H1 (cell line): ENCODE data around the gene SLC35G2. TPM values are rescaled to one million over a fixed set of nuclear protein-coding genes. Genes with fewer than 3 reads are reported as not detected.

Experiments
- CTCF ChIA-PET: fragments of 300-600 bp; sonication (Branson Sonifier 250); formaldehyde crosslinking; loops from one replicate; lab custom pipeline; 2021; ENCODE audit not compliant: partially characterized antibody; lab: Charles Lee
- POLR2A ChIA-PET: fragments of 300-600 bp; sonication (Branson Sonifier 250); formaldehyde crosslinking; loops from one replicate; lab custom pipeline; 2021; ENCODE audit warnings: inconsistent platforms; ENCODE audit not compliant: partially characterized antibody; lab: Charles Lee
- DNase-seq, 2 experiments: peaks; one replicate each; pipeline versions ENCODE4 v3.0.0 to v3.0.0-alpha.2; 2010 to 2022; ENCODE audit warnings: low spot score in 2 of 2, low read depth in 1 of 2, mixed read lengths in 1 of 2
- FAIRE-seq: peaks from 2 replicates; lab custom pipeline; 2011; peaks lifted over from hg19 to GRCh38; lab: Jason Lieb, UNC
- H2AFZ ChIP-seq: 2 replicates; pipeline ENCODE4 v1.8.1; 2012; ENCODE audit warnings: low read length, inconsistent platforms
- H2AK5ac ChIP-seq: 2 replicates; pipeline ENCODE4 v1.6.1; 2013; ENCODE audit warnings: low read depth, low read length
- H2BK120ac ChIP-seq: replicated peaks from 2 replicates; pipeline ENCODE3; 2013; ENCODE audit warnings: low read depth, low read length, inconsistent platforms
- H2BK12ac ChIP-seq: 2 replicates; pipeline ENCODE4 v1.6.1; 2013; ENCODE audit warnings: low read depth, low read length
- H2BK15ac ChIP-seq: 2 replicates; pipeline ENCODE4 v1.6.1; 2013; ENCODE audit warnings: low read length
- H2BK20ac ChIP-seq: 2 replicates; pipeline ENCODE4 v1.6.1; 2013; ENCODE audit warnings: low read length
- H2BK5ac ChIP-seq: 2 replicates; pipeline ENCODE4 v1.6.1; 2013; ENCODE audit warnings: low read depth, low read length
- H3K14ac ChIP-seq: 2 replicates; pipeline ENCODE4 v1.6.1; 2013; ENCODE audit warnings: inconsistent platforms; ENCODE audit not compliant: insufficient read length
- H3K18ac ChIP-seq: 2 replicates; pipeline ENCODE4 v1.6.1; 2013; ENCODE audit warnings: low read length; ENCODE audit errors: extremely low read depth
- H3K23ac ChIP-seq: 2 replicates; pipeline ENCODE4 v1.6.1; 2013; ENCODE audit warnings: inconsistent platforms; ENCODE audit not compliant: insufficient read length
- H3K23me2 ChIP-seq: 2 replicates; pipeline ENCODE4 v1.6.1; 2013; ENCODE audit warnings: low read depth, low read length
- H3K27ac ChIP-seq: 2 replicates; pipeline ENCODE4 v1.6.1; 2011; ENCODE audit warnings: low read depth, low read length, inconsistent platforms
- H3K27me3 ChIP-seq, 4 experiments: replicated peaks in 1 of 4; 1 replicate in 1 of 4; 2 replicates in 3 of 4; pipeline versions ENCODE4 v1.6.1 to v1.8.1; 2011 to 2013; ENCODE audit warnings: low read length in 3 of 4, mild to moderate bottlenecking in 3 of 4, inconsistent platforms in 2 of 4, mixed read lengths in 2 of 4, moderate library complexity in 1 of 4; ENCODE audit not compliant: control insufficient read depth in 3 of 4, insufficient read depth in 3 of 4; ENCODE audit errors: extremely low read depth in 1 of 4
- H3K36me3 ChIP-seq, 4 experiments: 2 replicates each; pipeline versions ENCODE4 v1.6.1 to v1.8.1; 2011 to 2013; ENCODE audit warnings: mild to moderate bottlenecking in 4 of 4, low read length in 3 of 4, moderate library complexity in 2 of 4, control low read depth in 1 of 4, inconsistent platforms in 1 of 4; ENCODE audit not compliant: insufficient read depth in 4 of 4, control insufficient read depth in 2 of 4
- H3K4ac ChIP-seq: replicated peaks from 2 replicates; pipeline ENCODE3; 2013; ENCODE audit warnings: low read length, low read depth, mixed read lengths, inconsistent platforms; ENCODE audit not compliant: insufficient read length
- H3K4me1 ChIP-seq, 4 experiments: replicated peaks in 1 of 4; 1 replicate in 1 of 4; 2 replicates in 3 of 4; pipeline versions ENCODE4 v1.6.1 to v1.8.1; 2011 to 2013; ENCODE audit warnings: low read length in 3 of 4, inconsistent platforms in 2 of 4, mixed read lengths in 1 of 4; ENCODE audit not compliant: insufficient read depth in 4 of 4, control insufficient read depth in 3 of 4
- H3K4me2 ChIP-seq, 2 experiments: 2 replicates each; pipeline versions ENCODE4 v1.6.1 to v1.8.1; 2011 to 2013; ENCODE audit warnings: low read depth in 2 of 2, low read length in 2 of 2, control low read depth in 1 of 2, inconsistent platforms in 1 of 2, mild to moderate bottlenecking in 1 of 2; ENCODE audit not compliant: insufficient read depth in 1 of 2
- H3K4me3 ChIP-seq, 4 experiments: fragments of 200-600, 300-600 bp in 1 of 4; sonication (generic), shearing (Covaris generic), sonication (Bioruptor Twin) in 1 of 4; 2 replicates each; pipeline versions ENCODE4 v1.5.1 to v1.8.1; 2011 to 2016; ENCODE audit warnings: low read length in 4 of 4, low read depth in 3 of 4, control low read depth in 2 of 4, inconsistent platforms in 2 of 4, mild to moderate bottlenecking in 2 of 4, mixed read lengths in 1 of 4, moderate library complexity in 1 of 4; ENCODE audit not compliant: insufficient read depth in 2 of 4; ENCODE audit errors: extremely low read depth in 1 of 4
- H3K56ac ChIP-seq: replicated peaks from 2 replicates; pipeline ENCODE3; 2013; ENCODE audit warnings: low read depth, mild to moderate bottlenecking, mixed read lengths, low read length, inconsistent platforms; ENCODE audit not compliant: insufficient read length
- H3K79me1 ChIP-seq: 2 replicates; pipeline ENCODE4 v1.6.1; 2013; ENCODE audit warnings: low read depth, low read length, control low read depth
- H3K79me2 ChIP-seq, 2 experiments: 2 replicates each; pipeline versions ENCODE4 v1.6.1 to v1.8.1; 2012 to 2013; ENCODE audit warnings: low read length in 2 of 2, mild to moderate bottlenecking in 2 of 2, inconsistent platforms in 1 of 2; ENCODE audit not compliant: insufficient read depth in 2 of 2, control insufficient read depth in 1 of 2
- H3K9ac ChIP-seq, 4 experiments: replicated peaks in 1 of 4; 1 replicate in 1 of 4; 2 replicates in 3 of 4; pipeline versions ENCODE4 v1.6.1 to v1.8.1; 2011 to 2013; ENCODE audit warnings: low read depth in 3 of 4, low read length in 3 of 4, control low read depth in 2 of 4, mild to moderate bottlenecking in 2 of 4, moderate library complexity in 2 of 4, inconsistent platforms in 1 of 4; ENCODE audit errors: extremely low read depth in 1 of 4
- H3K9me3 ChIP-seq, 2 experiments: 2 replicates each; pipeline versions ENCODE4 v1.6.1 to v1.8.1; 2012 to 2013; ENCODE audit warnings: mild to moderate bottlenecking in 2 of 2, moderate library complexity in 2 of 2, control low read depth in 1 of 2, inconsistent platforms in 1 of 2, low read depth in 1 of 2, low read length in 1 of 2, mixed read lengths in 1 of 2; ENCODE audit not compliant: insufficient read depth in 2 of 2
- H4K20me1 ChIP-seq, 2 experiments: replicated peaks in 1 of 2; 2 replicates each; pipeline versions ENCODE3 to v1.8.1; 2011 to 2013; ENCODE audit warnings: inconsistent platforms in 2 of 2, low read length in 2 of 2, mild to moderate bottlenecking in 1 of 2; ENCODE audit not compliant: insufficient read depth in 2 of 2, control insufficient read depth in 1 of 2
- H4K5ac ChIP-seq: 2 replicates; pipeline ENCODE4 v1.6.1; 2013; ENCODE audit warnings: low read length, low read depth, mixed read lengths, inconsistent platforms; ENCODE audit not compliant: insufficient read length
- H4K8ac ChIP-seq: 2 replicates; pipeline ENCODE4 v1.8.0; 2013; ENCODE audit warnings: mild to moderate bottlenecking, moderate library complexity, low read length, inconsistent platforms; ENCODE audit not compliant: insufficient read depth; ENCODE audit errors: extremely low read depth
- H4K91ac ChIP-seq: replicated peaks from 2 replicates; pipeline ENCODE3; 2013; ENCODE audit warnings: low read length, mixed read lengths, inconsistent platforms; ENCODE audit not compliant: insufficient read length
- CBX8 ChIP-seq: fragments of 300-800, 300-1000 bp; sonication (generic); IDR thresholded peaks from 2 replicates; pipeline ENCODE4 v1.7.1; 2016; ENCODE audit warnings: low read depth, low read length, borderline replicate concordance
- CTBP2 ChIP-seq: IDR thresholded peaks from 2 replicates; pipeline ENCODE4 v1.7.0; 2011; ENCODE audit warnings: borderline replicate concordance, mild to moderate bottlenecking, moderate library complexity, mixed read lengths, low read length; ENCODE audit not compliant: insufficient read depth, insufficient read length
- JUN ChIP-seq: IDR thresholded peaks from 2 replicates; pipeline ENCODE4 v1.6.1; 2011; ENCODE audit warnings: low read depth, mild to moderate bottlenecking, improper control_type of control experiment, low read length
- POLR2A ChIP-seq, 2 experiments: IDR thresholded peaks; 1 replicate in 1 of 2; 2 replicates in 1 of 2; pipeline ENCODE4 v1.6.1; 2011; ENCODE audit warnings: low read depth in 2 of 2, low read length in 2 of 2, mild to moderate bottlenecking in 2 of 2; ENCODE audit errors: control extremely low read depth in 1 of 2
- RFX5 ChIP-seq: IDR thresholded peaks from 2 replicates; pipeline ENCODE4 v1.6.1; 2011; ENCODE audit warnings: low read depth, low read length, improper control_type of control experiment, borderline replicate concordance
- RNF2 ChIP-seq: fragments of 200-900, 300-1000 bp; sonication (generic); IDR thresholded peaks from 2 replicates; pipeline ENCODE4 v1.7.1; 2016; ENCODE audit warnings: borderline replicate concordance, low read depth, mild to moderate bottlenecking, antibody characterized with exemption, low read length; ENCODE audit not compliant: poor library complexity, severe bottlenecking; ENCODE audit errors: missing control alignments
- SIN3A ChIP-seq, 2 experiments: IDR thresholded peaks in 1 of 2; conservative IDR thresholded peaks in 1 of 2; 2 replicates each; pipeline ENCODE4 v1.6.1; 2011 to 2012; ENCODE audit warnings: low read length in 2 of 2, improper control_type of control experiment in 1 of 2, low read depth in 1 of 2, mild to moderate bottlenecking in 1 of 2
- SRF ChIP-seq: IDR thresholded peaks from 2 replicates; pipeline ENCODE4 v1.6.1; 2011; ENCODE audit warnings: mild to moderate bottlenecking, low read depth, low read length, moderate library complexity
- YY1 ChIP-seq: IDR thresholded peaks from 2 replicates; pipeline ENCODE4 v1.6.1; 2011; ENCODE audit warnings: low read depth, mild to moderate bottlenecking, low read length
- ZNF274 ChIP-seq: IDR thresholded peaks from 2 replicates; pipeline ENCODE4 v1.7.0; 2012; ENCODE audit warnings: low read length, borderline replicate concordance; ENCODE audit errors: extremely low read depth
- WGBS, 2 experiments: shearing (Covaris generic) in 1 of 2; methylation state at CpG; one replicate each; pipeline versions ENCODE4 v1.1.6 to v1.1.7; 2013 to 2015; ENCODE audit warnings: low lambda C conversion rate in 2 of 2, mixed read lengths in 2 of 2, inconsistent platforms in 1 of 2, low coverage in 1 of 2, missing lambda C conversion rate in 1 of 2; ENCODE audit not compliant: insufficient replicate concordance in 2 of 2, insufficient coverage in 1 of 2, insufficient read length in 1 of 2; ENCODE audit errors: extremely low coverage in 1 of 2, missing lambda C conversion rate in 1 of 2; 5-methylcytosine and 5-hydroxymethylcytosine counted together
- polyA plus RNA-seq, 7 experiments: library from polyadenylated mRNA; depleted of rRNA in 3 of 7; stranded (reverse) in 5 of 7; unstranded in 2 of 7; fragments of >200 nt in 5 of 7; fragments of 200-250 nt in 2 of 7; gene quantifications; 1 replicate in 5 of 7; 2 replicates in 1 of 7; 4 replicates in 1 of 7; pipeline versions ENCODE4 v1.2.1 to v1.2.3, GENCODE V29; 2011 to 2013; ENCODE audit warnings: missing spikeins in 2 of 7, mixed read lengths in 2 of 7
- total RNA-seq: library from RNA; stranded (reverse); fragmentation: NEBNext Ultra II Directional; extraction: Animal tissue kit (Norgen Biotek cat#: 25700); gene quantifications from 2 replicates; pipeline ENCODE4 v1.2.1, GENCODE V29; 2021

The SLC35G2 gene
- total and polyA plus RNA-seq, 2 of the 8 experiments (the other 6 are each of a cell fraction or from before 2014, with no cell fraction given), result 5.2 to 6.4 TPM

GRCh38 chr3:136789976-136790375, 28.9 kb upstream of the SLC35G2 start:
- Histone ChIP-seq H2BK120ac (no peak overlapping the region), H3K56ac (no peak overlapping the region), H4K20me1 (no peaks in the 10 kb centered on the region), H3K14ac (no peak overlapping the region), H3K36me3 (no peaks in the 10 kb centered on the region), H4K8ac (no peak overlapping the region), H2BK12ac (no peak overlapping the region), H3K9me3 (no peaks in the 10 kb centered on the region; a peak in 1 of 4 replicates), H2BK15ac (no peak overlapping the region), H3K23ac (no peak overlapping the region), H3K79me1 (no peaks in the 10 kb centered on the region), H3K4me2 (no peak overlapping the region), H2BK5ac (no peak overlapping the region), H3K27ac (no peak overlapping the region), H3K4me3 (no peak overlapping the region), H3K27me3 (no peaks in the 10 kb centered on the region), H3K9ac (no peak overlapping the region), H3K4ac (no peak overlapping the region), H3K79me2 (no peaks in the 10 kb centered on the region), H4K5ac (no peak overlapping the region), H2AK5ac (no peak overlapping the region), H2AFZ (no peak overlapping the region), H4K91ac (no peak overlapping the region), H2BK20ac (no peak overlapping the region), H3K23me2 (no peaks in the 10 kb centered on the region; the same call in 1 of the 2 replicates), H3K4me1 (peaks cover 0 to 6% (median 4%) of the 10 kb centered on the region in 4 experiments; a peak in 4 of 7 replicates), H3K18ac (no peak overlapping the region)
- 86% methylated on average over 1 of the region's 1 CpG; no CpG with 5 or more reads in 1 of the 2 experiments for WGBS, 2 experiments
- no peak for TF ChIP-seq YY1
- no peak for TF ChIP-seq ZNF274
- no peak for TF ChIP-seq RNF2
- TF ChIP-seq JUN, result no peak
- TF ChIP-seq CBX8, result no peak
- no peak for TF ChIP-seq CTBP2
- TF ChIP-seq SIN3A (conservative IDR thresholded peaks at IDR 0.05 in 1 of 2, IDR thresholded peaks at IDR 0.05 in 1 of 2; ENCODE audit: low read depth in 1 of 2, low read length in 2 of 2), result no peak
- no peak for TF ChIP-seq POLR2A (IDR thresholded peaks at IDR 0.05; ENCODE audit: control extremely low read depth in 1 of 2, low read depth in 2 of 2, low read length in 2 of 2)
- no peak for TF ChIP-seq RFX5
- TF ChIP-seq SRF, result no peak
- POLR2A ChIA-PET, result interaction anchor here (1.1 kb wide), 1 partner anchor 72 kb away, joined by 3 read pairs; the partner anchor contains the start of gene NCK1
- CTCF ChIA-PET, result interaction anchor here (1.4 kb wide), 1 partner anchor 11 kb away, joined by 5 read pairs; no protein-coding TSS in a partner anchor
- no peak for FAIRE-seq
- no peak for DNase-seq
